GM12865 (cell line): ENCODE measurements around the gene BMPER.

ENCODE experiments used
- DNase-seq: peaks from one replicate; pipeline ENCODE4 v3.0.0; 2010; ENCODE audit warnings: low read depth
- H3K4me3 ChIP-seq: 2 replicates; pipeline ENCODE4 v1.5.1; 2011; ENCODE audit warnings: mild to moderate bottlenecking, low read depth, low read length, control low read depth
- CTCF ChIP-seq: IDR thresholded peaks from 2 replicates; pipeline ENCODE4 v1.5.1; 2011; ENCODE audit warnings: low read length, control low read depth, low read depth, inconsistent platforms; ENCODE audit not compliant: insufficient read depth; ENCODE audit errors: missing control alignments

BMPER gene

GRCh38 chr7:33882040-33882837, 23.1 kb upstream of the BMPER start:
- H3K4me3 ChIP-seq: no peak overlapping the region
- no peak for DNase-seq
- TF ChIP-seq CTCF: no peak

DNA sequence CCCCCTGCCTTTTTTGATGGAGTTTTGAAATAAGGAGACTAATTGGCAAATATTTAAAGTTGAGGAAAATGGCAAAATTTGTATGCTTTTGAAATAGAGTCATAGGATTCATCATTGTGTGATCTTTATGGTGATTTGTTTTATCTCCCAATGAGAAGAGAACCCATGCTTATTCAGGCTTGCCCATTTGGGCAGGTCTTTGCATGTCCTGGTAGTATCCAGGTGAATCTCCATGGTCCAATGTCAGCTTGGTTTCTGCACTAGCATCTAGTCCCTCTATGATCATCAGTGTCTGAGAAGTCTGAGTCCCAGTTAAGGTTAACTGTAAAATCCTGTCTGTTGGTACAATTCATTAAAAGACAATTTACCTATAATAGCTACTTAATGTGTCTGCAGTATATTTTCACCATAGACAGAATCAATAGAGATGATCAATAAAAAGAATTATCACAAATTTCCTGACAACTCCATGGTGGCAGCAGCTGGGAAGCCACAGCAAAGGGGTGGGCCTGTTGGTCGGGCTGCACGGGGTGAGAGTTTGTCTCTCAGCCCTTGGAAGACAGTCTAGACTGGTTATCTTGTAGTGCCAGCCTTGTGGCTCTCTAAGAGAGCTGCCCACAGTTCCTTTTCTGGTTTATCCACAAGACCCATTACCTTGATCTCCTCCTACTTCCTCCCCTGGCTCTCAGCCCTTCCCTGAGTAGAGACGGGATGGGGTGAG, 22.2 kb upstream of the BMPER start:
- no peak overlapping the region for H3K4me3 ChIP-seq
- DNase-seq: no peak
- no peak for TF ChIP-seq CTCF

GRCh38 chr7:33883671-33883965, 21.7 kb upstream of the BMPER start:
- H3K4me3 ChIP-seq: no peak overlapping the region
- DNase-seq: no peak
- TF ChIP-seq CTCF: no peak

GRCh38 chr7:33885290-33886148, 19.8 kb upstream of the BMPER start:
- no peak for DNase-seq
- TF ChIP-seq CTCF: no peak

DNA sequence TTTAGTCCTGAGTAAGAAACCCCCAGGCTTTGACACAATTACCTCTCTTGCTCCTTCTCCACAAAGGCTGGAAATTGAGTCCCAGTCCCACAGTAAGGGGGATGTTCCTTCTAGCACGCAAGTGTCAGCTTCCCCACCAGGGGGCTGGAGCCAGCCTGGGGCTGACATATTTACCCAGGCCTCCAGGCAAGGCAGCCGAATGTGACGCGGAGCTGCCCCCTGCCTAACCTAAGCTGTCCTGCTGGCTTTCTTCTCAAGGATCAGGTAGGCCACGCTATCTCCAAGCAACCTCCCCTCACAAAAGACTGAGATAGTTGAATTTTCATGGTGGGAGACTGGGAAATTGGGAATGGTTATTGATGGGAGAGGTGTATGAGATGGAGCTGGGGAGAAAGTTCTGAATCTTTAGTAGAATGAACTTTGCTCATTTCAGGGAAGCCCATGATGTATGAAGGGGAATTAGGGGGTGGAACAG, 19.2 kb upstream of the BMPER start:
- no peak for DNase-seq
- no peak for TF ChIP-seq CTCF

More at GRCh38 chr7:33885290-33886148, 19.8 kb upstream of the BMPER start:
- H3K4me3 ChIP-seq: no peak overlapping the region

GRCh38 chr7:33887266-33887975, 17.9 kb upstream of the BMPER start:
- H3K4me3 ChIP-seq: no peak overlapping the region
- no peak for TF ChIP-seq CTCF
- DNase-seq: no peak

More for the DNA sequence above, 19.2 kb upstream of the BMPER start:
- no peak overlapping the region for H3K4me3 ChIP-seq
